Activated CD8-positive, alpha-beta memory T cell treated with anti-CD3 and anti-CD28 coated beads, Interleukin-2, amount 50 U/mL, for 24 hours (primary cell): ENCODE results near the gene BORCS5.
"Not testable (repeated sequence)": the region's sequence is repeated elsewhere in the genome, so short reads cannot be mapped to it uniquely, and the experiment has no call there.

Experiments
- DNase-seq: peaks from one replicate; pipeline ENCODE4 v3.0.0-alpha.2; 2020; ENCODE audit errors: extremely low read depth

The BORCS5 gene

GRCh38 chr12:12393171-12393570 lies 36.3 kb downstream of the BORCS5 start:
- no peak for DNase-seq

GRCh38 chr12:12396694-12397093 lies 39.8 kb downstream of the BORCS5 start:
- DNase-seq = no peak

GRCh38 chr12:12397184-12397583 lies 40.3 kb downstream of the BORCS5 start:
- no peak for DNase-seq

- no peak for DNase-seq
Measured at GRCh38 chr12:12398026-12398859, 41.4 kb downstream of the BORCS5 start.

GRCh38 chr12:12399161-12399560 lies 42.3 kb downstream of the BORCS5 start:
- no peak for DNase-seq

GRCh38 chr12:12399776-12400305 lies 43.0 kb downstream of the BORCS5 start:
- no peak for DNase-seq

GRCh38 chr12:12400793-12401192 lies 43.9 kb downstream of the BORCS5 start:
- DNase-seq = no peak

GRCh38 chr12:12403264-12404248 lies 46.7 kb downstream of the BORCS5 start:
- no peak for DNase-seq

- DNase-seq = no peak
Measured at GRCh38 chr12:12404297-12404696, 47.4 kb downstream of the BORCS5 start.

- no peak for DNase-seq
Measured at GRCh38 chr12:12405882-12406281, 49.0 kb downstream of the BORCS5 start.

- DNase-seq = no peak
Measured at GRCh38 chr12:12406762-12407161, 49.9 kb downstream of the BORCS5 start.

GRCh38 chr12:12408265-12408690 lies 51.4 kb downstream of the BORCS5 start:
- no peak for DNase-seq

- not testable (repeated sequence) for DNase-seq
Measured at GRCh38 chr12:12409337-12409736, 52.5 kb downstream of the BORCS5 start.

- no peak for DNase-seq
Measured at GRCh38 chr12:12415886-12416285, 59.0 kb downstream of the BORCS5 start.

- DNase-seq = not testable (repeated sequence)
Measured at GRCh38 chr12:12419165-12419564, 62.3 kb downstream of the BORCS5 start.

GRCh38 chr12:12423367-12423766 lies 66.5 kb downstream of the BORCS5 start:
- DNase-seq = no peak

GRCh38 chr12:12425001-12425400 lies 68.1 kb downstream of the BORCS5 start:
- no peak for DNase-seq

GRCh38 chr12:12425616-12426015 lies 68.7 kb downstream of the BORCS5 start:
- DNase-seq = no peak

GRCh38 chr12:12427568-12427967 lies 70.7 kb downstream of the BORCS5 start:
- no peak for DNase-seq

GRCh38 chr12:12428047-12428446 lies 71.2 kb downstream of the BORCS5 start:
- DNase-seq = no peak

GRCh38 chr12:12428961-12429657 lies 72.2 kb downstream of the BORCS5 start:
- DNase-seq = no peak

GRCh38 chr12:12432364-12432763 lies 75.5 kb downstream of the BORCS5 start:
- no peak for DNase-seq
